Measurements from ENCODE around the gene KIF2A. TPM values are rescaled to one million over a fixed set of nuclear protein-coding genes. Genes with fewer than 3 reads are reported as not detected.

The KIF2A gene
- total and polyA plus RNA-seq, 2 of the 4 experiments (the other 2 are of a cell fraction) = 23.6 to 37.3 TPM

GRCh38 chr5:62284946-62285891 is 20.8 kb upstream of the KIF2A start:
- in situ Hi-C loops (cut with MboI; ENCODE audit: low sequenced_read_pairs) = no loop called here
- CTCF ChIA-PET = no interaction called here
- POLR2A ChIA-PET (ENCODE audit: unreplicated experiment) = no interaction called here
- Histone ChIP-seq H3K14ac (replicated peaks; ENCODE audit: low read depth, low read length) (no peak overlapping the region), H3K23ac (ENCODE audit: low read depth, low read length) (no peak overlapping the region), H3K9me3 (ENCODE audit: control insufficient read depth, insufficient read depth, low read length) (no peaks in the 10 kb centered on the region), H3K27me3 (ENCODE audit: control insufficient read depth, insufficient read depth, low read length) (no peaks in the 10 kb centered on the region; the same call in 1 of the 2 replicates), H3K4me2 (ENCODE audit: low read depth, low read length) (no peak overlapping the region), H2BK15ac (ENCODE audit: low read depth, low read length) (no peak overlapping the region), H3K79me1 (ENCODE audit: low read depth in 1 of 2, low read length in 2 of 2) (no peaks in the 10 kb centered on the region), H3K56ac (ENCODE audit: extremely low read depth, insufficient read depth, low read length) (no peak overlapping the region), H2BK5ac (ENCODE audit: low read depth, low read length, poor library complexity, severe bottlenecking) (no peak overlapping the region), H4K8ac (ENCODE audit: low read depth in 2 of 2, low read length in 2 of 2) (no peak overlapping the region), H3K18ac (ENCODE audit: low read depth, low read length) (no peak overlapping the region), H3K4me3 (ENCODE audit: insufficient read depth, low read depth, low read length) (no peak overlapping the region), H3K4ac (ENCODE audit: low read depth, low read length) (no peak overlapping the region), H3K9ac (ENCODE audit: low read depth, low read length) (no peak overlapping the region), H4K5ac (ENCODE audit: low read depth, low read length) (no peak overlapping the region), H2AK9ac (replicated peaks; ENCODE audit: low read depth, low read length, poor library complexity) (no peak overlapping the region), H4K20me1 (ENCODE audit: insufficient read depth, low read length) (no peaks in the 10 kb centered on the region), H2AK5ac (ENCODE audit: low read depth, low read length) (no peak overlapping the region), H3K4me1 (ENCODE audit: control insufficient read depth, insufficient read depth, low read length) (no peaks in the 10 kb centered on the region), H2BK20ac (ENCODE audit: low read depth, low read length) (no peak overlapping the region), H3K36me3 (ENCODE audit: control insufficient read depth, insufficient read depth, low read length) (no peaks in the 10 kb centered on the region), H3K27ac (ENCODE audit: insufficient read depth, low read length) (no peak overlapping the region), H2BK120ac (ENCODE audit: low read depth, low read length) (no peak overlapping the region), H2AFZ (replicated peaks; ENCODE audit: low read length, poor library complexity) (no peak overlapping the region), H4K91ac (ENCODE audit: insufficient read depth, low read depth, low read length) (no peak overlapping the region), H3K9me1 (ENCODE audit: insufficient read depth, low read length) (no peaks in the 10 kb centered on the region)
- DNase-seq (no peak), ATAC-seq (ENCODE audit: low read depth) (no peak)
- dilution Hi-C loops (cut with HindIII; ENCODE audit: low sequenced_read_pairs, unreplicated experiment) = no loop called here
- intact Hi-C loops (cut with micrococcal nuclease) = no loop called here
- TF ChIP-seq RFX5 (IDR thresholded peaks at IDR 0.05; ENCODE audit: low read depth, low read length) = no peak
- no peak for TF ChIP-seq MAFK (IDR thresholded peaks at IDR 0.05; ENCODE audit: low read depth, low read length)
- no peak for TF ChIP-seq RCOR1 (IDR thresholded peaks at IDR 0.05; ENCODE audit: insufficient replicate concordance, low read length)
- no peak for TF ChIP-seq CEBPB (IDR thresholded peaks at IDR 0.05; ENCODE audit: low read depth, low read length)
- no peak for TF ChIP-seq NFE2L2 (IDR thresholded peaks at IDR 0.05; ENCODE audit: low read depth, low read length)
- TF ChIP-seq USF2 (IDR thresholded peaks at IDR 0.05; ENCODE audit: low read depth, low read length) = no peak
- no TSS peak for BruUV-seq (replicated peaks)
- WGBS, 2 experiments (ENCODE audit: extremely low coverage in 2 of 2, insufficient read length in 1 of 2) = no CpG with 5 or more reads among the region's 6 CpGs

Data from IMR-90 (cell line).